A549 (cell line): ENCODE data around the gene TM6SF1.

ENCODE experiments used
- BHLHE40 ChIP-seq: IDR thresholded peaks from 2 replicates; pipeline ENCODE4 v1.6.1; 2012; ENCODE audit warnings: low read depth, low read length, inconsistent platforms
- CTCF ChIP-seq: fragments of >200 bp; sonication (Bioruptor Twin); formaldehyde crosslinking; IDR thresholded peaks from 3 replicates; pipeline ENCODE4 v1.5.1; 2016
- EP300 ChIP-seq, 2 experiments: fragments of >200 bp; sonication (Bioruptor Twin); formaldehyde crosslinking; IDR thresholded peaks; 2 replicates in 1 of 2; 3 replicates in 1 of 2; pipeline ENCODE4 v1.6.1; 2016 to 2017
- HDAC2 ChIP-seq: fragments of 200-600 bp; sonication (generic); IDR thresholded peaks from 2 replicates; pipeline ENCODE4 v1.6.1; 2016
- JUN ChIP-seq, 2 experiments: fragments of >200 bp; sonication (Bioruptor Twin); formaldehyde crosslinking; IDR thresholded peaks; 2 replicates in 1 of 2; 3 replicates in 1 of 2; pipeline ENCODE4 v1.6.1; 2016 to 2017
- KDM5A ChIP-seq: fragments of 200-600 bp; sonication (generic); IDR thresholded peaks from 2 replicates; pipeline ENCODE4 v1.6.1; 2016; ENCODE audit warnings: antibody characterized with exemption, mild to moderate bottlenecking
- MAX ChIP-seq: IDR thresholded peaks from 2 replicates; pipeline ENCODE4 v1.6.1; 2012
- NPAS2 ChIP-seq: fragments of 250-450 bp; sonication (Bioruptor Pico); IDR thresholded peaks from 2 replicates; pipeline ENCODE4 v1.8.0; 2022; ENCODE audit warnings: mild to moderate bottlenecking, moderate library complexity, borderline replicate concordance
- NR3C1 ChIP-seq: fragments of >200 bp; sonication (Bioruptor Twin); formaldehyde crosslinking; IDR thresholded peaks from 3 replicates; pipeline ENCODE4 v1.6.1; 2017
- POLR2A ChIP-seq: IDR thresholded peaks from 2 replicates; pipeline ENCODE4 v1.6.1; 2012; ENCODE audit warnings: mild to moderate bottlenecking, low read length
- RCOR1 ChIP-seq: fragments of 150-350 bp; IDR thresholded peaks from 2 replicates; pipeline ENCODE4 v1.6.1; 2014; ENCODE audit warnings: antibody characterized with exemption, low read length, low read depth
- REST ChIP-seq: fragments of 200-600 bp; sonication (generic); IDR thresholded peaks from 2 replicates; pipeline ENCODE4 v1.6.1; 2016; ENCODE audit warnings: antibody characterized with exemption, mild to moderate bottlenecking, moderate library complexity
- RNF2 ChIP-seq: fragments of 200-600 bp; sonication (generic); IDR thresholded peaks from 2 replicates; pipeline ENCODE4 v1.6.1; 2016; ENCODE audit warnings: low read depth, mild to moderate bottlenecking, antibody characterized with exemption, moderate library complexity, borderline replicate concordance
- SMC3 ChIP-seq: fragments of >200 bp; sonication (Bioruptor Twin); formaldehyde crosslinking; IDR thresholded peaks from 3 replicates; pipeline ENCODE4 v1.6.1; 2018; ENCODE audit warnings: inconsistent platforms

GRCh38 chr15:83132861-83133523 is 25.5 kb downstream of the TM6SF1 start:
- TF ChIP-seq CTCF (no peak), KDM5A (no peak), EP300 (IDR thresholded peaks at IDR 0.05) (no peak), REST (no peak), RCOR1 (no peak), HDAC2 (no peak), POLR2A (no peak), RNF2 (no peak), NR3C1 (no peak), MAX (no peak), SMC3 (no peak), BHLHE40 (no peak), JUN (IDR thresholded peaks at IDR 0.05) (no peak), NPAS2 (CRISPR knock-in tag) (no peak)
